H9 (cell line): ENCODE data around the gene TMEM45B. TPM values are rescaled to one million over a fixed set of nuclear protein-coding genes. Genes with fewer than 3 reads are reported as not detected.

ENCODE experiments used
- DNase-seq: peaks from one replicate; pipeline ENCODE4 v3.0.0-alpha.2; 2017
- H2AFZ ChIP-seq: one replicate; pipeline ENCODE4 v1.6.1; 2013; ENCODE audit warnings: mild to moderate bottlenecking, low read length, control low read depth, moderate library complexity
- H2AK5ac ChIP-seq: 2 replicates; pipeline ENCODE4 v1.6.1; 2013; ENCODE audit warnings: low read length, control low read depth, mixed read lengths; ENCODE audit not compliant: insufficient read length
- H2BK120ac ChIP-seq: one replicate; pipeline ENCODE4 v1.6.1; 2013; ENCODE audit warnings: low read depth, mild to moderate bottlenecking, low read length, control low read depth, inconsistent platforms; ENCODE audit not compliant: poor library complexity, severe bottlenecking
- H2BK12ac ChIP-seq: 2 replicates; pipeline ENCODE4 v1.6.1; 2013; ENCODE audit warnings: low read length, control low read depth, mixed read lengths, low read depth; ENCODE audit not compliant: insufficient read length
- H2BK15ac ChIP-seq: 2 replicates; pipeline ENCODE4 v1.6.1; 2013; ENCODE audit warnings: low read depth, low read length, control low read depth
- H2BK20ac ChIP-seq: one replicate; pipeline ENCODE4 v1.6.1; 2013; ENCODE audit warnings: low read depth, mild to moderate bottlenecking, low read length, control low read depth, inconsistent platforms; ENCODE audit not compliant: poor library complexity, severe bottlenecking
- H2BK5ac ChIP-seq: 2 replicates; pipeline ENCODE4 v1.6.1; 2013; ENCODE audit warnings: low read length, control low read depth, mixed read lengths; ENCODE audit not compliant: insufficient read length
- H3K14ac ChIP-seq: 2 replicates; pipeline ENCODE4 v1.6.1; 2013; ENCODE audit warnings: low read length, control low read depth; ENCODE audit not compliant: insufficient read depth
- H3K18ac ChIP-seq: 2 replicates; pipeline ENCODE4 v1.6.1; 2013; ENCODE audit warnings: low read depth, mild to moderate bottlenecking, mixed read lengths, low read length, control low read depth; ENCODE audit not compliant: insufficient read length
- H3K23ac ChIP-seq: 2 replicates; pipeline ENCODE4 v1.6.1; 2013; ENCODE audit warnings: low read length, control low read depth, mixed read lengths, low read depth; ENCODE audit not compliant: insufficient read length
- H3K23me2 ChIP-seq: 2 replicates; pipeline ENCODE4 v1.6.1; 2013; ENCODE audit warnings: low read depth, mild to moderate bottlenecking, mixed read lengths, low read length, control low read depth; ENCODE audit not compliant: insufficient read length, poor library complexity, severe bottlenecking
- H3K27ac ChIP-seq: 2 replicates; pipeline ENCODE4 v1.5.1; 2013; ENCODE audit warnings: low read length, control low read depth, mixed read lengths, low read depth; ENCODE audit not compliant: insufficient read length
- H3K27me3 ChIP-seq: 2 replicates; pipeline ENCODE4 v1.6.1; 2013; ENCODE audit warnings: low read length, control low read depth, inconsistent platforms; ENCODE audit not compliant: insufficient read depth
- H3K4ac ChIP-seq: 2 replicates; pipeline ENCODE4 v1.6.1; 2013; ENCODE audit warnings: low read depth, mild to moderate bottlenecking, control low read depth, inconsistent platforms, low read length, moderate library complexity
- H3K4me1 ChIP-seq: 2 replicates; pipeline ENCODE4 v1.6.1; 2013; ENCODE audit warnings: low read length, control low read depth, inconsistent platforms; ENCODE audit not compliant: insufficient read depth
- H3K4me2 ChIP-seq: 2 replicates; pipeline ENCODE4 v1.6.1; 2013; ENCODE audit warnings: low read length, control low read depth, mixed read lengths; ENCODE audit not compliant: insufficient read length, insufficient read depth
- H3K56ac ChIP-seq: 2 replicates; pipeline ENCODE4 v1.6.1; 2013; ENCODE audit warnings: low read depth, mild to moderate bottlenecking, mixed read lengths, low read length, control low read depth; ENCODE audit not compliant: insufficient read length
- H3K79me1 ChIP-seq: 2 replicates; pipeline ENCODE4 v1.6.1; 2013; ENCODE audit warnings: low read depth, mild to moderate bottlenecking, moderate library complexity, low read length, control low read depth, inconsistent platforms; ENCODE audit not compliant: insufficient read depth, poor library complexity, severe bottlenecking
- H3K79me2 ChIP-seq: 2 replicates; pipeline ENCODE4 v1.6.1; 2013; ENCODE audit warnings: low read length, control low read depth, inconsistent platforms; ENCODE audit not compliant: insufficient read depth
- H3K9ac ChIP-seq: 2 replicates; pipeline ENCODE4 v1.6.1; 2013; ENCODE audit warnings: low read length, control low read depth, mixed read lengths; ENCODE audit not compliant: insufficient read length; ENCODE audit errors: extremely low read depth
- H3K9me3 ChIP-seq: one replicate; pipeline ENCODE4 v1.6.1; 2013; ENCODE audit warnings: low read depth, low read length, inconsistent platforms; ENCODE audit not compliant: control insufficient read depth
- H3T11ph ChIP-seq: one replicate; pipeline ENCODE4 v1.6.1; 2013; ENCODE audit warnings: mild to moderate bottlenecking, low read length, control low read depth, inconsistent platforms
- H4K20me1 ChIP-seq: one replicate; pipeline ENCODE4 v1.6.1; 2013; ENCODE audit not compliant: control insufficient read depth, insufficient read length, insufficient read depth
- H4K5ac ChIP-seq: 2 replicates; pipeline ENCODE4 v1.6.1; 2013; ENCODE audit warnings: low read depth, mild to moderate bottlenecking, mixed read lengths, low read length, control low read depth; ENCODE audit not compliant: insufficient read length
- H4K8ac ChIP-seq: replicated peaks from 2 replicates; pipeline ENCODE4 v1.6.1; 2013; ENCODE audit warnings: low read length, control low read depth, mixed read lengths, low read depth; ENCODE audit not compliant: insufficient read length
- H4K91ac ChIP-seq: 2 replicates; pipeline ENCODE4 v1.6.1; 2013; ENCODE audit warnings: low read depth, mild to moderate bottlenecking, moderate library complexity, mixed read lengths, low read length, control low read depth; ENCODE audit not compliant: insufficient read length
- H3K27ac Mint-ChIP-seq, 3 experiments: 2 replicates in 2 of 3; 3 replicates in 1 of 3; pipeline ENCODE4 v1.8.0; 2020 to 2021; ENCODE audit warnings: mixed read lengths in 3 of 3, mild to moderate bottlenecking in 1 of 3, moderate library complexity in 1 of 3
- H3K27me3 Mint-ChIP-seq: 2 replicates; pipeline ENCODE4 v1.8.0; 2021; ENCODE audit warnings: low read depth, mild to moderate bottlenecking, moderate library complexity, mixed read lengths
- H3K36me3 Mint-ChIP-seq, 3 experiments: 2 replicates in 2 of 3; 3 replicates in 1 of 3; pipeline ENCODE4 v1.8.0; 2020 to 2021; ENCODE audit warnings: low read depth in 3 of 3, mixed read lengths in 3 of 3; ENCODE audit not compliant: insufficient read depth in 1 of 3
- H3K4me1 Mint-ChIP-seq, 2 experiments: 2 replicates each; pipeline ENCODE4 v1.8.0; 2020; ENCODE audit warnings: mixed read lengths in 2 of 2
- H3K4me3 Mint-ChIP-seq, 2 experiments: 2 replicates in 1 of 2; 3 replicates in 1 of 2; pipeline ENCODE4 v1.8.0; 2020 to 2021; ENCODE audit warnings: mild to moderate bottlenecking in 2 of 2, mixed read lengths in 2 of 2, moderate library complexity in 1 of 2
- H3K9me3 Mint-ChIP-seq, 2 experiments: 2 replicates in 1 of 2; 3 replicates in 1 of 2; pipeline ENCODE4 v1.8.0; 2020; ENCODE audit warnings: mild to moderate bottlenecking in 2 of 2, mixed read lengths in 2 of 2, moderate library complexity in 1 of 2
- CTCF ChIP-seq: fragments of 200-600 bp; sonication (generic); conservative IDR thresholded peaks from 3 replicates; pipeline ENCODE4 v1.8.0; 2021; ENCODE audit warnings: antibody characterized with exemption, mild to moderate bottlenecking
- WGBS: extraction: QIAGEN DNeasy Blood & Tissue Kit; methylation state at CpG from one replicate; pipeline ENCODE4 v1.1.7; 2013; ENCODE audit warnings: missing lambda C conversion rate, low lambda C conversion rate, mixed read lengths; ENCODE audit not compliant: insufficient read length; ENCODE audit errors: extremely low coverage; 5-methylcytosine and 5-hydroxymethylcytosine counted together
- total RNA-seq: library from RNA; stranded (reverse); gene quantifications from 2 replicates; pipeline ENCODE4 v1.2.1, GENCODE V29; 2021

The TMEM45B gene
- total RNA-seq, 1 experiment from 2014 or later: 0.70 TPM

DNA sequence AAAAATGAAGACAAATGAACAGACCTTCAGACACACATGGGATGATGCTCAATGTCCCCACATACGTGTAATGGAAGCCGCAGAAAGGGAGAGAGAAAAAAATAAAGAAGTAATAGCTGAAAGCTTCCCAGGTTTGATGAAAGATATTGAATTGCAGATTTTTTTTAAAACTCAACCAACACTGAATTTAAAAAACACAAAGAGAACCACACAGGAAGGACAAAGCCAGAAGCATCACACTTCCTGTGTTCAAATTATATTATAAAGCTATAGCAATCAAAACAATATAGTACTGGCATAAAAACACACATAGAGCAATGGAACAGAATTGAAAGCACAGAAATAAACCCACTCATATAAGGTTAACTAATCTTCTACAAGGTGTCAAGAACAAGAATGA, 26.5 kb downstream of the TMEM45B start:
- no peak overlapping the region for H2BK120ac ChIP-seq
- H3K23ac ChIP-seq: no peak overlapping the region
- no peak overlapping the region for H2AK5ac ChIP-seq
- no peak overlapping the region for H4K91ac ChIP-seq
- H3K56ac ChIP-seq: no peak overlapping the region
- no peaks in the 10 kb centered on the region for H3K23me2 ChIP-seq
- Mint-ChIP-seq H3K4me1 (peaks cover 7 to 9% of the 10 kb centered on the region in 2 experiments), H3K4me3 (no peak overlapping the region), H3K36me3 (no peaks in the 10 kb centered on the region), H3K27me3 (no peaks in the 10 kb centered on the region), H3K9me3 (no peaks in the 10 kb centered on the region), H3K27ac (no peak overlapping the region)
- H3K9ac ChIP-seq: no peak overlapping the region
- H2BK15ac ChIP-seq: no peak overlapping the region
- no peak for DNase-seq
- H3K4ac ChIP-seq: no peak overlapping the region
- TF ChIP-seq CTCF: no peak
- H3K14ac ChIP-seq: no peak overlapping the region
- no peak overlapping the region for H3T11ph ChIP-seq
- H2BK12ac ChIP-seq: no peak overlapping the region
- no peak overlapping the region for H2BK5ac ChIP-seq
- H3K18ac ChIP-seq: no peak overlapping the region
- no peak overlapping the region for H4K5ac ChIP-seq
- H2AFZ ChIP-seq: no peak overlapping the region
- no CpG with 5 or more reads among the region's 2 CpGs for whole genome bisulfite sequencing
- H3K4me2 ChIP-seq: no peak overlapping the region
- no peaks in the 10 kb centered on the region for H3K79me1 ChIP-seq
- no peaks in the 10 kb centered on the region for H4K20me1 ChIP-seq
- H3K27ac ChIP-seq: no peak overlapping the region
- H3K27me3 ChIP-seq: no peaks in the 10 kb centered on the region
- no peaks in the 10 kb centered on the region for H3K4me1 ChIP-seq
- H2BK20ac ChIP-seq: no peak overlapping the region
- no peaks in the 10 kb centered on the region for H3K9me3 ChIP-seq
- H3K79me2 ChIP-seq: no peaks in the 10 kb centered on the region
- H4K8ac ChIP-seq: no peak overlapping the region
